Osteoblast (primary cell): ENCODE results near the gene ELP1. TPM values are rescaled to one million over a fixed set of nuclear protein-coding genes. Genes with fewer than 3 reads are reported as not detected.

ENCODE experiments used
- DNase-seq: peaks from one replicate; pipeline ENCODE4 v3.0.0; 2011; ENCODE audit warnings: low spot score, mixed read lengths; ENCODE audit not compliant: insufficient read length; ENCODE audit errors: missing footprints
- H2AFZ ChIP-seq: 2 replicates; pipeline ENCODE4 v1.6.0; 2011; ENCODE audit warnings: mild to moderate bottlenecking, low read length
- H3K27ac ChIP-seq: 2 replicates; pipeline ENCODE4 v1.5.1; 2011; ENCODE audit warnings: mild to moderate bottlenecking, low read depth, low read length, moderate library complexity
- H3K27me3 ChIP-seq: 2 replicates; pipeline ENCODE4 v1.6.0; 2012; ENCODE audit warnings: mild to moderate bottlenecking, control low read depth, inconsistent platforms, low read length, moderate library complexity; ENCODE audit not compliant: insufficient read depth
- H3K36me3 ChIP-seq: 2 replicates; pipeline ENCODE4 v1.5.1; 2011; ENCODE audit warnings: mild to moderate bottlenecking, low read length, control low read depth, moderate library complexity; ENCODE audit not compliant: insufficient read depth
- H3K4me1 ChIP-seq: 2 replicates; pipeline ENCODE4 v1.5.1; 2011; ENCODE audit warnings: mild to moderate bottlenecking, low read length, control low read depth, moderate library complexity; ENCODE audit not compliant: insufficient read depth
- H3K4me2 ChIP-seq: 2 replicates; pipeline ENCODE4 v1.6.0; 2011; ENCODE audit warnings: mild to moderate bottlenecking, low read length; ENCODE audit not compliant: insufficient read depth
- H3K4me3 ChIP-seq: fragments of 200-600 bp; sonication (generic); 3 replicates; pipeline ENCODE4 v1.5.1; 2012; ENCODE audit warnings: mild to moderate bottlenecking, low read length, inconsistent platforms; ENCODE audit not compliant: insufficient read depth
- H3K79me2 ChIP-seq: 2 replicates; pipeline ENCODE4 v1.6.0; 2012; ENCODE audit warnings: mild to moderate bottlenecking, low read length, control low read depth, inconsistent platforms; ENCODE audit not compliant: insufficient read depth
- H3K9me3 ChIP-seq: 2 replicates; pipeline ENCODE4 v1.5.1; 2011; ENCODE audit warnings: low read depth, low read length, control low read depth
- H4K20me1 ChIP-seq: 2 replicates; pipeline ENCODE4 v1.6.0; 2012; ENCODE audit warnings: mild to moderate bottlenecking, low read length, control low read depth; ENCODE audit not compliant: insufficient read depth
- CTCF ChIP-seq: IDR thresholded peaks from 2 replicates; pipeline ENCODE4 v1.5.1; 2011; ENCODE audit warnings: mild to moderate bottlenecking, low read depth, low read length, moderate library complexity; ENCODE audit errors: extremely low read depth
- total RNA-seq: library from RNA; depleted of rRNA; stranded (reverse); fragments of >200 nt; gene quantifications from 2 replicates; pipeline ENCODE4 v1.2.3, GENCODE V29; 2012

Gene ELP1
- total RNA-seq, 1 donor = 24.2 TPM

- H2AFZ ChIP-seq = no peak overlapping the region
- H3K4me3 ChIP-seq = no peak overlapping the region
- H3K27ac ChIP-seq = no peak overlapping the region
- no peak overlapping the region for H3K4me2 ChIP-seq
- no peaks in the 10 kb centered on the region for H3K27me3 ChIP-seq
- H3K79me2 ChIP-seq = no peaks in the 10 kb centered on the region
- no peaks in the 10 kb centered on the region for H4K20me1 ChIP-seq
- H3K36me3 ChIP-seq = peaks cover 60% of the 10 kb centered on the region
- H3K9me3 ChIP-seq = no peaks in the 10 kb centered on the region
- DNase-seq = no peak
- TF ChIP-seq CTCF = no peak
- peaks cover 8% of the 10 kb centered on the region for H3K4me1 ChIP-seq
Observed at GRCh38 chr9:108963459-108964143, 29.7 kb upstream of the ELP1 start.

GRCh38 chr9:108961151-108961550 lies 27.2 kb upstream of the ELP1 start:
- no peak for DNase-seq
- peaks cover 48% of the 10 kb centered on the region for H3K36me3 ChIP-seq
- H2AFZ ChIP-seq = no peak overlapping the region
- TF ChIP-seq CTCF = no peak
- H3K4me1 ChIP-seq = peaks cover 8% of the 10 kb centered on the region
- H3K27ac ChIP-seq = no peak overlapping the region
- H3K9me3 ChIP-seq = no peaks in the 10 kb centered on the region
- H4K20me1 ChIP-seq = no peaks in the 10 kb centered on the region
- H3K27me3 ChIP-seq = no peaks in the 10 kb centered on the region
- no peaks in the 10 kb centered on the region for H3K79me2 ChIP-seq
- no peak overlapping the region for H3K4me2 ChIP-seq
- no peak overlapping the region for H3K4me3 ChIP-seq

DNA sequence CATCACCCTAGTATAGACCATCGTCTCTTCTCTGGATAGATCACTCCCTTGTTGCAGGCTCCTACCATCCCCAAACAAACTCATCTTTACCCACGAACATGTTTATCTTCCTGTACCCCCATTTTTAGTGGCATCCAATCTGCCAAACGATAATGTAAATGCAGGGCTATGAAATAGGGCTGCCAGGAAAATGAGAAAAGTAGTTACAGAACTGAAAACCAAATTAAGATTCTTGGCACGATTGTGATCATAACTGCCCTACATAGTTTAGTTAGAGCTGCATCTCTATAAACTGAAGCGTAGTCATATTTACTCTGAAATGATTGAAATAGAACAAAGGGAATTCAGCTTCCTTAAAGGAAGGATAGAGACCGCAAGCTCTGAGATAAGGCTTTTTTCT lies 26.4 kb upstream of the ELP1 start:
- H3K4me2 ChIP-seq = no peak overlapping the region
- H3K36me3 ChIP-seq = peaks cover 40% of the 10 kb centered on the region
- no peak overlapping the region for H3K4me3 ChIP-seq
- no peaks in the 10 kb centered on the region for H3K27me3 ChIP-seq
- no peak overlapping the region for H3K27ac ChIP-seq
- H3K4me1 ChIP-seq = peaks cover 8% of the 10 kb centered on the region
- TF ChIP-seq CTCF = no peak
- H3K9me3 ChIP-seq = no peaks in the 10 kb centered on the region
- H4K20me1 ChIP-seq = no peaks in the 10 kb centered on the region
- no peak overlapping the region for H2AFZ ChIP-seq
- DNase-seq = no peak
- no peaks in the 10 kb centered on the region for H3K79me2 ChIP-seq

DNA sequence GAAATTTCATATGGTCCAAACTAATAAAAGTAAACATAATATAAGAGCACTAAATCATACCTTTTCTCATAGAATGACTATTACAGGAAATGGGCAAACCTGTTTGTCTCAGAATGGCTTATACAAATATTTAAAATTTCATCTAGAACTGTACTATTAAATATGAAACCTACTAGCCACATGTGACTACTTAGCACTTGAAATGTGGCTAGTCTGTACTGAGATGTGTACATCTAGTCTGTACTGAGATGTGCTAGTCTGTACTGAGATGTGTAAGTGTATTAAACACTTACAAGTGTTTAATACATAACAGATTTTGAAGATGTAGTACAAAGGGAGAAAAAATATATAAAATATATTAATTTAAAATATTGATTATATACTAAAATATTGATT lies 22.7 kb upstream of the ELP1 start:
- no peaks in the 10 kb centered on the region for H3K79me2 ChIP-seq
- no peak for DNase-seq
- H3K27ac ChIP-seq = no peak overlapping the region
- H3K4me3 ChIP-seq = no peak overlapping the region
- H3K27me3 ChIP-seq = no peaks in the 10 kb centered on the region
- H3K9me3 ChIP-seq = no peaks in the 10 kb centered on the region
- peaks cover 36% of the 10 kb centered on the region for H3K36me3 ChIP-seq
- H2AFZ ChIP-seq = no peak overlapping the region
- H3K4me2 ChIP-seq = no peak overlapping the region
- no peaks in the 10 kb centered on the region for H4K20me1 ChIP-seq
- no peaks in the 10 kb centered on the region for H3K4me1 ChIP-seq
- no peak for TF ChIP-seq CTCF
